ENCODE results near the gene LRP8. TPM values are rescaled to one million over a fixed set of nuclear protein-coding genes. Genes with fewer than 3 reads are reported as not detected.

Gene LRP8
- total RNA-seq, 2 donors from 2014 or later = 4.7 to 15.3 TPM

DNA sequence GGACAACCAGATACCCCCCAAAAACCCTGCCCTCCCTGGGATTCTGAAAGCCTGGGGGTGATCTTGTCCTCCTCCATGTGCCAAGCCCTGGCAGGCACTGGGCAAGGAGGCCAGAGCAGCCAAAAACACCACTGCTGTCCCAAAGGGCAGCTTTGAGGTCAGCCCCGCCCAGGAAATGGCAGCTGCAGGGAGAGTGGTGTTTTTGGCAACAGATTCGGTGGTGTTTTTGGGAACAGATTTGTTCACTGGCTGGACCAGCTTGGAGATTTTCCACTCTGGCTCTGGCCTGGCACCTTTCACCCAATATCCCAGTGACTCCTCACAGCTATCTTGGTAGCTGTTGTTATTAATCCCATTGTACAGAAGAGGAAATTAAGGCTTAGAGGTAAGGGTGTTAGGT is 34.7 kb downstream of the LRP8 start:
- no peaks in the 10 kb centered on the region for H3K4me1 ChIP-seq
- H3K9ac ChIP-seq (ENCODE audit: low read depth in 2 of 2, low read length in 2 of 2) = no peak overlapping the region
- H3K4me3 ChIP-seq = no peak overlapping the region
- H3K27me3 ChIP-seq = no peaks in the 10 kb centered on the region
- no peak overlapping the region for H3K27ac ChIP-seq
- H3K36me3 ChIP-seq = no peaks in the 10 kb centered on the region
- TF ChIP-seq, protein P1, sequence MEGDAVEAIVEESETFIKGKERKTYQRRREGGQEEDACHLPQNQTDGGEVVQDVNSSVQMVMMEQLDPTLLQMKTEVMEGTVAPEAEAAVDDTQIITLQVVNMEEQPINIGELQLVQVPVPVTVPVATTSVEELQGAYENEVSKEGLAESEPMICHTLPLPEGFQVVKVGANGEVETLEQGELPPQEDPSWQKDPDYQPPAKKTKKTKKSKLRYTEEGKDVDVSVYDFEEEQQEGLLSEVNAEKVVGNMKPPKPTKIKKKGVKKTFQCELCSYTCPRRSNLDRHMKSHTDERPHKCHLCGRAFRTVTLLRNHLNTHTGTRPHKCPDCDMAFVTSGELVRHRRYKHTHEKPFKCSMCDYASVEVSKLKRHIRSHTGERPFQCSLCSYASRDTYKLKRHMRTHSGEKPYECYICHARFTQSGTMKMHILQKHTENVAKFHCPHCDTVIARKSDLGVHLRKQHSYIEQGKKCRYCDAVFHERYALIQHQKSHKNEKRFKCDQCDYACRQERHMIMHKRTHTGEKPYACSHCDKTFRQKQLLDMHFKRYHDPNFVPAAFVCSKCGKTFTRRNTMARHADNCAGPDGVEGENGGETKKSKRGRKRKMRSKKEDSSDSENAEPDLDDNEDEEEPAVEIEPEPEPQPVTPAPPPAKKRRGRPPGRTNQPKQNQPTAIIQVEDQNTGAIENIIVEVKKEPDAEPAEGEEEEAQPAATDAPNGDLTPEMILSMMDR (IDR thresholded peaks at IDR 0.05) = no peak
- no peaks in the 10 kb centered on the region for H3K9me3 ChIP-seq
- no peak for DNase-seq
- intact Hi-C loops (cut with DNase I) = no loop called here

DNA sequence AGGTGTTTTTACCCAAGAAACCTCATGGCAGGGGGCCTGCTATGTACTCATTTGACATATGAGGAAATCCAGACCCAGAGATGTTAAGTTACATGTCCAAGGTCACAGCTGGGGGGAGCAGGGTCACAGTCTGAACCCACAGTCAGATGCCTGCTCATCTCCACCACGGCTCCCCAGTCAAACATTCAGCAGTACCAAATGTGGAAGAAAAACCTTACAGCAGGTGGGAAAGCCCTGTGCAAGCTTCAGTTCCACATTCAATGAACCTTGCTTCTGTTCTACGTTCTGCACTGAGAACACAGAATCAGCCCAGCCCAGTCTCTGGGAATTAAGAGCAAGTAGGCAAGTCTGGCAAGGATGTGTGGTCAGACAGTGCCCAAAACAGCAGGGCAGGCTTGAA is 35.2 kb downstream of the LRP8 start:
- no peaks in the 10 kb centered on the region for H3K27me3 ChIP-seq
- H3K4me1 ChIP-seq = no peaks in the 10 kb centered on the region
- no peak overlapping the region for H3K9ac ChIP-seq (ENCODE audit: low read depth in 2 of 2, low read length in 2 of 2)
- H3K4me3 ChIP-seq = no peak overlapping the region
- H3K36me3 ChIP-seq = no peaks in the 10 kb centered on the region
- intact Hi-C loops (cut with DNase I) = no loop called here
- no peak for DNase-seq
- H3K27ac ChIP-seq = no peak overlapping the region
- no peaks in the 10 kb centered on the region for H3K9me3 ChIP-seq
- TF ChIP-seq, protein P1 (IDR thresholded peaks at IDR 0.05) = no peak

DNA sequence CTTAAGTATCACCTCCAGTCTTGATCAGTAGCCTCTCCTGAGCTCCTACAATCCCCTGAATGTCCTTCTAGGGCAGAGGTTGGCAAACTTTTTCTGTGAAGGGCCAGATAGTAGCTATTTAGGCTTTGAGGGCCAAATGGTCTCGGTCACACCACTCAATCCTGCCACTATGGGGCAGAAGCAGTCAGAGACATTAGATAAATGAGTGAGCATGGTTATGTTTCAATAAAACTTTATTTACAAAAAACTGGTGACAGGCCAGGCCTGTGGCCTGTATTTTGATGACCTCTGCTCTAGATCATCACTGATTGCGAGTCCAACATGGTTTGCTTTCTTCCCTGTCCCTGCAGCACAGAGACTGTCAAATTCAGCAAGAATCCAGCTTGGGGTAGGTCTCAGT is 36.3 kb downstream of the LRP8 start:
- Histone ChIP-seq H3K4me1 (no peaks in the 10 kb centered on the region), H3K9me3 (no peaks in the 10 kb centered on the region), H3K27ac (no peak overlapping the region), H3K36me3 (no peaks in the 10 kb centered on the region), H3K9ac (ENCODE audit: low read depth in 2 of 2, low read length in 2 of 2) (no peak overlapping the region), H3K4me3 (no peak overlapping the region), H3K27me3 (no peaks in the 10 kb centered on the region)
- TF ChIP-seq, protein P1 (IDR thresholded peaks at IDR 0.05) = no peak
- intact Hi-C loops (cut with DNase I) = no loop called here
- no peak for DNase-seq

DNA sequence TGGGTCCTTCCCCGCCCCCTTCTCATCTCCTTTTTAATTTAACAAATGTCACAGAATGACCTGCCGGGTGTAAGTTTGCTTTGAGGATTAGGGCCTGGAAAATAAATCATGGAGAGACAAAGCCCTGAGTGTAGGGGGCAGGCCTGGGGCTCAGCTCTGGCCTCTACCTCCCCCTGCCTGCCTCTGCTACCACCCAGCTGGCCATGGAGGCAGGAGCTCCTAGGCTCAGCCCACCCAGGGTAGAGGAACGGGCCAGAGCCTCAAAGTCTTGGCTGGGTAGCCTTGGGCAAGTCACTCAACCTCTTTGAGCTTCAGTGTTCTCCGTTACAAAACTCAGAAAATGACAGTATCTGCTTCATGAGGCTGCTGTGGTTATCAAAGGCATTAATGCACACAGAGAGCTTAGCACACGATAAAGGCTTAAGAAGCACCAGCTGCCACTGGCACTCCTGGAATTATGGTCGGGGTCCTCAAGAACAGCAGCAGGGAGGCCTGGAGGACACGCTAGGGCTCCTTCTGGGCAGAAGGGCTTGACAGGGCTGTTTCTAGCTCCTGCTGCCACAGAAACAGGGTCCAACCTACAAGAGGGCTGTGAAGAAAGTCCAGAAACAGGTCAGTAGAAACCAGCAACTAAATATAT is 39.0 kb downstream of the LRP8 start:
- no peaks in the 10 kb centered on the region for H3K9me3 ChIP-seq
- H3K27ac ChIP-seq = no peak overlapping the region
- no peak for DNase-seq
- H3K4me1 ChIP-seq = no peaks in the 10 kb centered on the region
- H3K4me3 ChIP-seq = no peak overlapping the region
- H3K36me3 ChIP-seq = no peaks in the 10 kb centered on the region
- no peaks in the 10 kb centered on the region for H3K27me3 ChIP-seq
- H3K9ac ChIP-seq (ENCODE audit: low read depth in 2 of 2, low read length in 2 of 2) = no peak overlapping the region
- TF ChIP-seq, protein P1 (IDR thresholded peaks at IDR 0.05) = no peak
- intact Hi-C loops (cut with DNase I) = no loop called here

DNA sequence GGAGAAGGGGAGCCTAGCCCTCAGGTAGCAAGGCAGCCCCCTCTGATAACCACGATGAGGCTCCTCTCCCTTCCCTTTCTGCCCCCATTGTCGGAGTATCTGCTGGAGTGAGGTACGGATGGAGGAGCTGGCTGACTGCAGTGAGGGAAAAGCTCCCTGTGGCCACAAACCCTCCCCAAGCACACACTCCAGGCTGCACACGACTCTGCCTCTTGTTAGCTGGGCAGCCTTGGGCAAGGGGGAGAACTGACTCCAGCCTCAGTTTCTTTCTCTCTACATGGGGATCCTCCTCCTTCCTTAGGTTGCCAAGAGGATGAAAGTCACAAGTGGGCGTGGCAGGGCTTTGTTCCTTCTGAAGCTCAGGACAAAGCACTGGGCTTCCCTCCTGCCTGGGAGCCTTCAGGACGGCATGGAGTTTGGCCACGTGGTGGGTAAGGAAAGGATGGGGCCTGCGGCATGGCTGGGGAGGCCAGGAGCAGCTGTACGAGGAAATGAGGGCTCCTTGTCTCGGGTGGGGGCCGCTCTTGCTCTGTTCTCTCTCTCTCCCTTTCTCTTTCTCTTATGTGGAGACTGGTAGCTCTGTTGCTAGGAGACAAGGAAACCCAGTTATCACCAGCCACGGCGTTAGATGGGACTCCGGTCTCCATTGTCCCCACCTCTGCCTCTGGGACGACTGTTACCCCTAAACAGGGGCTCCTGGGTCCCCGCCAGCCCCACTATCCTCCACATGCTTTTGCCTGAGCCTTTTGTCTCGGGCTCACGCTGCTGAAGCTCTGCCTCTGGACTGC is 39.7 kb downstream of the LRP8 start:
- H3K27me3 ChIP-seq = no peaks in the 10 kb centered on the region
- no peak overlapping the region for H3K4me3 ChIP-seq
- no peaks in the 10 kb centered on the region for H3K36me3 ChIP-seq
- H3K9ac ChIP-seq (ENCODE audit: low read depth in 2 of 2, low read length in 2 of 2) = no peak overlapping the region
- intact Hi-C loops (cut with DNase I) = no loop called here
- no peaks in the 10 kb centered on the region for H3K4me1 ChIP-seq
- TF ChIP-seq, protein P1 (IDR thresholded peaks at IDR 0.05) = no peak
- no peak for DNase-seq
- no peaks in the 10 kb centered on the region for H3K9me3 ChIP-seq
- no peak overlapping the region for H3K27ac ChIP-seq
